Stimulated activated effector memory CD8-positive, alpha-beta T cell treated with anti-CD3 and anti-CD28 coated beads, Interleukin-12 subunit alpha, Interleukin-12 subunit beta, amount 100 ng/mL, for 72 hours (primary cell): Measurements from ENCODE around the gene CCDC70.

Experiments used
- ATAC-seq: fragments of 150-1000 bp; cut with Tn5 transposase; 2 replicates; pipeline ENCODE4 v1.10.0; 2021
- DNase-seq, 2 donors: peaks; one replicate each; pipeline ENCODE4 v3.0.0; 2021 to 2022; ENCODE audit warnings: low spot score in 2 of 2
- H3K27ac Mint-ChIP-seq: one replicate; pipeline ENCODE4 v1.8.0; 2022; ENCODE audit warnings: mild to moderate bottlenecking, mixed read lengths
- H3K36me3 Mint-ChIP-seq: one replicate; pipeline ENCODE4 v1.8.0; 2022; ENCODE audit warnings: mild to moderate bottlenecking, mixed read lengths
- H3K4me1 Mint-ChIP-seq: one replicate; pipeline ENCODE4 v1.8.0; 2022; ENCODE audit warnings: mixed read lengths
- H3K4me3 Mint-ChIP-seq: one replicate; pipeline ENCODE4 v1.8.0; 2022; ENCODE audit warnings: mild to moderate bottlenecking, mixed read lengths
- H3K9me3 Mint-ChIP-seq: one replicate; pipeline ENCODE4 v1.8.0; 2022; ENCODE audit warnings: mixed read lengths

CCDC70 gene

GRCh38 chr13:51861723-51862300 lies at the start of gene CCDC70:
Gene CCDC70 (plus strand): TSS chr13:51861969. CDS start chr13:51865412, 3,443 bp downstream.
- H3K9me3 Mint-ChIP-seq = no peaks in the 10 kb centered on the region
- H3K27ac Mint-ChIP-seq = peak within 1 kb of the TSS; percentile 68
- no peak within 1 kb of the TSS for H3K4me3 Mint-ChIP-seq
- ATAC-seq (peak; percentile 97), DNase-seq (peak in 1 of 2 donors; percentile 54)
- H3K36me3 Mint-ChIP-seq = no peaks in the 10 kb centered on the region
- H3K4me1 Mint-ChIP-seq = peaks cover 24% of the 10 kb centered on the region

GRCh38 chr13:51814071-51814470 lies 47.7 kb upstream of the CCDC70 start:
- Mint-ChIP-seq H3K36me3 (no peaks in the 10 kb centered on the region), H3K9me3 (no peaks in the 10 kb centered on the region), H3K27ac (peak overlapping the region; percentile 40), H3K4me3 (no peak overlapping the region), H3K4me1 (peaks cover 39% of the 10 kb centered on the region)
- DNase-seq (no peak), ATAC-seq (no peak)

GRCh38 chr13:51814825-51815650 lies 46.7 kb upstream of the CCDC70 start:
- ATAC-seq = peak; percentile 78

DNA sequence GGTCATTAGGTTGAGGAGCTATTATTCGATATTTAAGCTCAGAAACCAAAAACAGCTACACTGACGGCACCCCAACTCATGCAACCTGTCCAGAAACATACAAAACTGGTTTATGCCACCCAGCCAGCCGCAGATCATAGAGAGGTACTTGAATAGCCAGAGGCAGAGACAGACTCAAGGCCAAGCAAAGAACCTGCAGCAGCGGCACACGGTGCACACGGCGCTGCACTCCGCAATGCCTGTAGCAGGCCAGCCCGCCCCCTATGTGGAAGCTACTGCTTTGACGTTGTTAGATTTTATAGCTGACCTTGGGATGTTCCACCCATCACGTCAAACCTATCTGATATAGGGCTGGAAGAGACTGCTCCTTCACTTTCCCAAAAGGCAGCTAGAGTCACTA lies 45.9 kb upstream of the CCDC70 start:
- no peak for ATAC-seq
- H3K36me3 Mint-ChIP-seq = no peaks in the 10 kb centered on the region
- no peak overlapping the region for H3K27ac Mint-ChIP-seq
- no peak overlapping the region for H3K4me3 Mint-ChIP-seq
- no peak for DNase-seq
- H3K9me3 Mint-ChIP-seq = no peaks in the 10 kb centered on the region
- H3K4me1 Mint-ChIP-seq = peaks cover 56% of the 10 kb centered on the region

More at GRCh38 chr13:51814825-51815650, 46.7 kb upstream of the CCDC70 start:
- Mint-ChIP-seq H3K36me3 (no peaks in the 10 kb centered on the region), H3K4me3 (peak overlapping the region; percentile 52), H3K9me3 (no peaks in the 10 kb centered on the region), H3K4me1 (peaks cover 48% of the 10 kb centered on the region), H3K27ac (peak overlapping the region; percentile 80)
- DNase-seq = peak; percentile 61 to 90

DNA sequence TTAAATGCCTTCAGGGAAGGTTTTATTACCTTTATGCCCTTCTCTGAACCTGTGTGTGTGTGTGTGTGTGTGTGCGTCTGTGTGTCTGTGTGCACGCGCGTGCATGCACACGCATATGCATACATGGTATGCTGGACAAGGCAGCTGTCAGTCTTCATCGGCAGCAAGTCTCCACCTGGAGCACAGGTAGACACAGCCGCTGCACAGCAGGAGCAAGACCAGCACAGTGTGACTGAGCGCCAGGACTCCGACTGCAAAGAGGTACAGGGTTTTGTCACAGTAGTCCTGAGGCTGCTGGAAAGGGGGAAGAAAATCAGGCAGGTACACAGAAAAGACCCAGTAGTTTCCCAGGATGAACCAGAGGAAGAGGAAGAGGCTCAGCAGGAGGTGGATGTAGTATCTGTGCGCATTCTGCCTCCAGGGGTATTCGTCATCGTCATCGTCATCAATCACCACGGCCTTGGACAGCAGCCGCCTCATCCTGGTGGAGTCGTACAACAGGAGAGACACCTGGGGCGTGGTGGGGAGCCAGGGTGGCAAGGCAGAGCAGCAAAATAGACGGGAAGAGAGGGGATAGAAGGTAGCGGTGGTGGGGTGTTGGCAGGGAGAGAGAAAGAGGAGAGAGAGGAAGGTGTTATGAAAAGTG lies 45.0 kb upstream of the CCDC70 start:
- H3K9me3 Mint-ChIP-seq = no peaks in the 10 kb centered on the region
- no peaks in the 10 kb centered on the region for H3K36me3 Mint-ChIP-seq
- H3K4me1 Mint-ChIP-seq = peaks cover 61% of the 10 kb centered on the region
- DNase-seq = no peak
- H3K4me3 Mint-ChIP-seq = no peak overlapping the region
- ATAC-seq = no peak
- no peak overlapping the region for H3K27ac Mint-ChIP-seq

DNA sequence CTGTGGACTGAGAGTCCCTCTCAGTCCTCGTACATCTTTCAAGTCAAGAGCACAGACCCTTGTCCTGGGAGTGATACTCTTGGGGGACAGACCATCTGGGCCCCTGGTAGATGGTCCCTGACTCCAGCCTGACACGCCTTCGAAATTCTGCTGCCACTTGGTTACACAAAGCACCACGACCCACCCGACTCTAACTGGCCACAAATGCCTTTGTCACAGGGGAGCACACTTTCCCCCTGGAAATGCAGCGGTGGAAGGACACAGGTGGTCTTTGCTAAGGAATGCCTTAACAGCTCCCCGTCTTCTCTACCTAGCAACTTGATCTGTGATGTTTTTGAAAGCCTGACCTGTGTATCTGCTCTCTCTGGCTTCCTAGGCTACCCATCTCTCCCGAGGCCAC lies 44.1 kb upstream of the CCDC70 start:
- Mint-ChIP-seq H3K36me3 (no peaks in the 10 kb centered on the region), H3K4me1 (peaks cover 65% of the 10 kb centered on the region), H3K27ac (peak overlapping the region; percentile 35), H3K9me3 (no peaks in the 10 kb centered on the region), H3K4me3 (no peak overlapping the region)
- no peak for ATAC-seq
- DNase-seq = no peak

GRCh38 chr13:51818276-51818675 lies 43.5 kb upstream of the CCDC70 start:
- Mint-ChIP-seq H3K27ac (peak overlapping the region; percentile 35), H3K36me3 (no peaks in the 10 kb centered on the region), H3K4me3 (peak overlapping the region; percentile 32), H3K4me1 (peaks cover 67% of the 10 kb centered on the region), H3K9me3 (no peaks in the 10 kb centered on the region)
- DNase-seq = no peak
- ATAC-seq = no peak

GRCh38 chr13:51818781-51819511 lies 42.8 kb upstream of the CCDC70 start:
- H3K27ac Mint-ChIP-seq = peak overlapping the region; percentile 72
- ATAC-seq = peak; percentile 58
- DNase-seq = peak in 1 of 2 donors; percentile 59
- peaks cover 67% of the 10 kb centered on the region for H3K4me1 Mint-ChIP-seq
- H3K36me3 Mint-ChIP-seq = no peaks in the 10 kb centered on the region
- no peaks in the 10 kb centered on the region for H3K9me3 Mint-ChIP-seq
- H3K4me3 Mint-ChIP-seq = peak overlapping the region; percentile 32

GRCh38 chr13:51819544-51819943 lies 42.2 kb upstream of the CCDC70 start:
- DNase-seq (no peak), ATAC-seq (no peak)
- Mint-ChIP-seq H3K4me1 (peaks cover 73% of the 10 kb centered on the region), H3K36me3 (no peaks in the 10 kb centered on the region), H3K4me3 (peak overlapping the region; percentile 32), H3K27ac (peak overlapping the region; percentile 72), H3K9me3 (no peaks in the 10 kb centered on the region)

GRCh38 chr13:51820016-51820597 lies 41.7 kb upstream of the CCDC70 start:
- Mint-ChIP-seq H3K4me3 (no peak overlapping the region), H3K27ac (peak overlapping the region; percentile 72), H3K36me3 (no peaks in the 10 kb centered on the region), H3K4me1 (peaks cover 74% of the 10 kb centered on the region), H3K9me3 (no peaks in the 10 kb centered on the region)
- ATAC-seq (no peak), DNase-seq (no peak)

GRCh38 chr13:51821606-51822005 lies 40.2 kb upstream of the CCDC70 start:
- DNase-seq (no peak), ATAC-seq (peak; percentile 48)
- Mint-ChIP-seq H3K27ac (no peak overlapping the region), H3K4me3 (peak overlapping the region; percentile 35), H3K4me1 (peaks cover 83% of the 10 kb centered on the region), H3K36me3 (no peaks in the 10 kb centered on the region), H3K9me3 (no peaks in the 10 kb centered on the region)

DNA sequence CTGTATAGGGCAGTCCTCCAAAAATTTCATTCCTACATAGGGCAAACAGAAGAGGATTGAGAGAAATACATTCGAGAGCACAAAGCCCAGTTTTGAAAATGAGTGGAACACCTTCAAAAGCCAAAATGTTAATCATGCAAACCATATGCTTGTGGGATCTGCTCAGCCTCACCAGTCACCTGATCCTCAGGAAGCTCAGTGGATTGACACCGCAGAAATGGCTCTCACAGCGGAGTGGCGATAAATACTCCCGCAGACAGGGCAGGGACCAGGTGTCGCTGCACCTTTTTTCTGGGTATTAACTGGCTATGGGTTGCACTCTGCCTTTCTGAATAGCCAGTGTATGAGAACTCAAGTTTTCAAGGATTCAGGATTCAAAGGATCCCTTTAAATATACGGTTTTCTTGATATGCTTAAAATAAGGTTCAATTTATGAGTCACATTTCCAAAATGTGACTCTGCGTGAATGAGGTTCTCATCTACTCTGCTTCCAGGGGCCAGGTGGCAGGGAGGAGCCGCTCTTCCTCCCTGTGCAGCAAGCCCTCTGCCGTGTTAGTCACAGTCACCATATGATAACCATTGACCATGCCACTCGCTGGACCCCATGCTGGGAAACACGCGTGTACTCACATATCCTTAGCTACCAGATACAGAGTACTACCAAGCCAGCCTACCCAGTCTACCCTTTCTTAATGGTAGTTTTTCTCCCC lies 39.5 kb upstream of the CCDC70 start:
- H3K4me1 Mint-ChIP-seq = peaks cover 86% of the 10 kb centered on the region
- no peak overlapping the region for H3K27ac Mint-ChIP-seq
- H3K4me3 Mint-ChIP-seq = peak overlapping the region; percentile 35
- no peaks in the 10 kb centered on the region for H3K36me3 Mint-ChIP-seq
- DNase-seq (no peak), ATAC-seq (peak; percentile 43)
- no peaks in the 10 kb centered on the region for H3K9me3 Mint-ChIP-seq

GRCh38 chr13:51823359-51823758 lies 38.4 kb upstream of the CCDC70 start:
- Mint-ChIP-seq H3K9me3 (no peaks in the 10 kb centered on the region), H3K36me3 (no peaks in the 10 kb centered on the region), H3K4me3 (no peak overlapping the region), H3K4me1 (peaks cover 89% of the 10 kb centered on the region), H3K27ac (no peak overlapping the region)
- DNase-seq = no peak
- no peak for ATAC-seq

GRCh38 chr13:51823863-51824262 lies 37.9 kb upstream of the CCDC70 start:
- no peak for ATAC-seq
- H3K4me1 Mint-ChIP-seq = peaks cover 87% of the 10 kb centered on the region
- H3K36me3 Mint-ChIP-seq = no peaks in the 10 kb centered on the region
- H3K4me3 Mint-ChIP-seq = peak overlapping the region; percentile 39
- H3K27ac Mint-ChIP-seq = no peak overlapping the region
- no peaks in the 10 kb centered on the region for H3K9me3 Mint-ChIP-seq
- no peak for DNase-seq
